Measurements from ENCODE around the gene SLAMF8.

Gene SLAMF8

GRCh38 chr1:159825564-159825963 lies 1.1 kb upstream of the SLAMF8 start:
- no peaks in the 10 kb centered on the region for H3K4me1 ChIP-seq (ENCODE audit: control insufficient read depth, insufficient read depth, low read length)
- H3K27me3 ChIP-seq (ENCODE audit: control insufficient read depth, insufficient read depth, low read length): peaks cover 7% of the 10 kb centered on the region
- no peak overlapping the region for H3K4me3 ChIP-seq (ENCODE audit: low read depth, low read length)
- H3K9ac ChIP-seq (ENCODE audit: low read depth, low read length): no peak overlapping the region
- no peaks in the 10 kb centered on the region for H3K36me3 ChIP-seq (ENCODE audit: control insufficient read depth, insufficient read depth, low read length)
- no peaks in the 10 kb centered on the region for H3K9me3 ChIP-seq (ENCODE audit: control insufficient read depth, insufficient read depth, low read length)

- H3K9me3 ChIP-seq (ENCODE audit: control insufficient read depth, insufficient read depth, low read length): no peaks in the 10 kb centered on the region
- no peaks in the 10 kb centered on the region for H3K4me1 ChIP-seq (ENCODE audit: control insufficient read depth, insufficient read depth, low read length)
- no peak overlapping the region for H3K4me3 ChIP-seq (ENCODE audit: low read depth, low read length)
- no peaks in the 10 kb centered on the region for H3K36me3 ChIP-seq (ENCODE audit: control insufficient read depth, insufficient read depth, low read length)
- no peak overlapping the region for H3K9ac ChIP-seq (ENCODE audit: low read depth, low read length)
- H3K27me3 ChIP-seq (ENCODE audit: control insufficient read depth, insufficient read depth, low read length): peaks cover 7% of the 10 kb centered on the region
Measured at GRCh38 chr1:159827102-159827490, 423 bp downstream of the SLAMF8 start.

- H3K27me3 ChIP-seq (ENCODE audit: control insufficient read depth, insufficient read depth, low read length): peaks cover 4% of the 10 kb centered on the region
- no peaks in the 10 kb centered on the region for H3K9me3 ChIP-seq (ENCODE audit: control insufficient read depth, insufficient read depth, low read length)
Measured at GRCh38 chr1:159827549-159827948, 876 bp downstream of the SLAMF8 start.

GRCh38 chr1:159828176-159828575 lies 1.5 kb downstream of the SLAMF8 start:
- no peak overlapping the region for H3K9ac ChIP-seq (ENCODE audit: low read depth, low read length)
- no peaks in the 10 kb centered on the region for H3K36me3 ChIP-seq (ENCODE audit: control insufficient read depth, insufficient read depth, low read length)
- no peaks in the 10 kb centered on the region for H3K4me1 ChIP-seq (ENCODE audit: control insufficient read depth, insufficient read depth, low read length)
- peaks cover 4% of the 10 kb centered on the region for H3K27me3 ChIP-seq (ENCODE audit: control insufficient read depth, insufficient read depth, low read length)
- H3K9me3 ChIP-seq (ENCODE audit: control insufficient read depth, insufficient read depth, low read length): no peaks in the 10 kb centered on the region
- H3K4me3 ChIP-seq (ENCODE audit: low read depth, low read length): no peak overlapping the region

More at GRCh38 chr1:159827549-159827948, 876 bp downstream of the SLAMF8 start:
- no peak overlapping the region for H3K9ac ChIP-seq (ENCODE audit: low read depth, low read length)
- no peak overlapping the region for H3K4me3 ChIP-seq (ENCODE audit: low read depth, low read length)
- no peaks in the 10 kb centered on the region for H3K36me3 ChIP-seq (ENCODE audit: control insufficient read depth, insufficient read depth, low read length)
- H3K4me1 ChIP-seq (ENCODE audit: control insufficient read depth, insufficient read depth, low read length): no peaks in the 10 kb centered on the region

- Histone ChIP-seq H3K4me1 (ENCODE audit: control insufficient read depth, insufficient read depth, low read length) (no peaks in the 10 kb centered on the region), H3K36me3 (ENCODE audit: control insufficient read depth, insufficient read depth, low read length) (no peaks in the 10 kb centered on the region), H3K9ac (ENCODE audit: low read depth, low read length) (no peak overlapping the region), H3K4me3 (ENCODE audit: low read depth, low read length) (no peak overlapping the region), H3K27me3 (ENCODE audit: control insufficient read depth, insufficient read depth, low read length) (peaks cover 4% of the 10 kb centered on the region), H3K9me3 (ENCODE audit: control insufficient read depth, insufficient read depth, low read length) (no peaks in the 10 kb centered on the region)
Measured at GRCh38 chr1:159828581-159829272, 2.1 kb downstream of the SLAMF8 start.

- no peaks in the 10 kb centered on the region for H3K9me3 ChIP-seq (ENCODE audit: control insufficient read depth, insufficient read depth, low read length)
- H3K36me3 ChIP-seq (ENCODE audit: control insufficient read depth, insufficient read depth, low read length): no peaks in the 10 kb centered on the region
- H3K4me1 ChIP-seq (ENCODE audit: control insufficient read depth, insufficient read depth, low read length): no peaks in the 10 kb centered on the region
- H3K4me3 ChIP-seq (ENCODE audit: low read depth, low read length): no peak overlapping the region
- no peak overlapping the region for H3K9ac ChIP-seq (ENCODE audit: low read depth, low read length)
- peaks cover 4% of the 10 kb centered on the region for H3K27me3 ChIP-seq (ENCODE audit: control insufficient read depth, insufficient read depth, low read length)
Measured at GRCh38 chr1:159829273-159829634, 2.6 kb downstream of the SLAMF8 start.

GRCh38 chr1:159829822-159830465 lies 3.3 kb downstream of the SLAMF8 start:
- H3K9ac ChIP-seq (ENCODE audit: low read depth, low read length): no peak overlapping the region
- H3K4me3 ChIP-seq (ENCODE audit: low read depth, low read length): no peak overlapping the region
- no peaks in the 10 kb centered on the region for H3K4me1 ChIP-seq (ENCODE audit: control insufficient read depth, insufficient read depth, low read length)
- H3K27me3 ChIP-seq (ENCODE audit: control insufficient read depth, insufficient read depth, low read length): peaks cover 4% of the 10 kb centered on the region
- no peaks in the 10 kb centered on the region for H3K36me3 ChIP-seq (ENCODE audit: control insufficient read depth, insufficient read depth, low read length)
- H3K9me3 ChIP-seq (ENCODE audit: control insufficient read depth, insufficient read depth, low read length): no peaks in the 10 kb centered on the region

GRCh38 chr1:159830722-159831121 lies 4.0 kb downstream of the SLAMF8 start:
- Histone ChIP-seq H3K27me3 (ENCODE audit: control insufficient read depth, insufficient read depth, low read length) (peaks cover 3% of the 10 kb centered on the region), H3K9me3 (ENCODE audit: control insufficient read depth, insufficient read depth, low read length) (no peaks in the 10 kb centered on the region), H3K9ac (ENCODE audit: low read depth, low read length) (no peak overlapping the region), H3K4me3 (ENCODE audit: low read depth, low read length) (no peak overlapping the region), H3K36me3 (ENCODE audit: control insufficient read depth, insufficient read depth, low read length) (no peaks in the 10 kb centered on the region), H3K4me1 (ENCODE audit: control insufficient read depth, insufficient read depth, low read length) (no peaks in the 10 kb centered on the region)

GRCh38 chr1:159831412-159832141 lies 4.9 kb downstream of the SLAMF8 start:
- no peak overlapping the region for H3K9ac ChIP-seq (ENCODE audit: low read depth, low read length)
- H3K4me1 ChIP-seq (ENCODE audit: control insufficient read depth, insufficient read depth, low read length): no peaks in the 10 kb centered on the region
- no peaks in the 10 kb centered on the region for H3K9me3 ChIP-seq (ENCODE audit: control insufficient read depth, insufficient read depth, low read length)
- peaks cover 2% of the 10 kb centered on the region for H3K27me3 ChIP-seq (ENCODE audit: control insufficient read depth, insufficient read depth, low read length)
- H3K4me3 ChIP-seq (ENCODE audit: low read depth, low read length): no peak overlapping the region
- no peaks in the 10 kb centered on the region for H3K36me3 ChIP-seq (ENCODE audit: control insufficient read depth, insufficient read depth, low read length)

GRCh38 chr1:159832309-159832708 lies 5.6 kb downstream of the SLAMF8 start:
- H3K4me3 ChIP-seq (ENCODE audit: low read depth, low read length): no peak overlapping the region
- no peaks in the 10 kb centered on the region for H3K4me1 ChIP-seq (ENCODE audit: control insufficient read depth, insufficient read depth, low read length)
- H3K9me3 ChIP-seq (ENCODE audit: control insufficient read depth, insufficient read depth, low read length): no peaks in the 10 kb centered on the region
- H3K27me3 ChIP-seq (ENCODE audit: control insufficient read depth, insufficient read depth, low read length): peaks cover 2% of the 10 kb centered on the region
- no peaks in the 10 kb centered on the region for H3K36me3 ChIP-seq (ENCODE audit: control insufficient read depth, insufficient read depth, low read length)
- H3K9ac ChIP-seq (ENCODE audit: low read depth, low read length): no peak overlapping the region

- no peak overlapping the region for H3K4me3 ChIP-seq (ENCODE audit: low read depth, low read length)
- H3K9me3 ChIP-seq (ENCODE audit: control insufficient read depth, insufficient read depth, low read length): no peaks in the 10 kb centered on the region
- H3K4me1 ChIP-seq (ENCODE audit: control insufficient read depth, insufficient read depth, low read length): no peaks in the 10 kb centered on the region
- H3K27me3 ChIP-seq (ENCODE audit: control insufficient read depth, insufficient read depth, low read length): peaks cover 2% of the 10 kb centered on the region
- H3K36me3 ChIP-seq (ENCODE audit: control insufficient read depth, insufficient read depth, low read length): no peaks in the 10 kb centered on the region
- no peak overlapping the region for H3K9ac ChIP-seq (ENCODE audit: low read depth, low read length)
Measured at GRCh38 chr1:159835356-159835755, 8.7 kb downstream of the SLAMF8 start.
